Endodermal cell (in vitro differentiated cells): ENCODE data around the gene IMMP2L. TPM values are rescaled to one million over a fixed set of nuclear protein-coding genes. Genes with fewer than 3 reads are reported as not detected.

ENCODE experiments used
- DNase-seq: peaks from one replicate; pipeline ENCODE4 v3.0.0-alpha.2; 2017
- H3K27ac ChIP-seq: 2 replicates; pipeline ENCODE4 v1.5.1; 2013; ENCODE audit warnings: mild to moderate bottlenecking, low read depth, low read length, moderate library complexity
- H3K27me3 ChIP-seq: 2 replicates; pipeline ENCODE4 v1.6.1; 2013; ENCODE audit warnings: mild to moderate bottlenecking, low read length, moderate library complexity; ENCODE audit not compliant: insufficient read depth, control insufficient read depth, poor library complexity, severe bottlenecking
- H3K36me3 ChIP-seq: 2 replicates; pipeline ENCODE4 v1.7.0; 2013; ENCODE audit warnings: mild to moderate bottlenecking, low read length, moderate library complexity; ENCODE audit not compliant: control insufficient read depth, insufficient read depth
- H3K4me1 ChIP-seq: one replicate; pipeline ENCODE4 v1.7.0; 2013; ENCODE audit warnings: low read length; ENCODE audit not compliant: control insufficient read depth, insufficient read depth
- H3K4me3 ChIP-seq: 2 replicates; pipeline ENCODE4 v1.5.1; 2013; ENCODE audit warnings: mild to moderate bottlenecking, low read length, moderate library complexity
- H3K9ac ChIP-seq: 2 replicates; pipeline ENCODE4 v1.6.1; 2013; ENCODE audit warnings: mild to moderate bottlenecking, low read length, moderate library complexity; ENCODE audit not compliant: poor library complexity, severe bottlenecking; ENCODE audit errors: extremely low read depth
- H3K9me3 ChIP-seq: 2 replicates; pipeline ENCODE4 v1.6.1; 2013; ENCODE audit warnings: mild to moderate bottlenecking, low read length, moderate library complexity; ENCODE audit not compliant: control insufficient read depth
- H3K27ac Mint-ChIP-seq: 2 replicates; pipeline ENCODE4 v1.8.0; 2020; ENCODE audit warnings: mixed read lengths
- H3K27me3 Mint-ChIP-seq: 2 replicates; pipeline ENCODE4 v1.8.0; 2021; ENCODE audit warnings: mild to moderate bottlenecking, mixed read lengths; ENCODE audit not compliant: insufficient read depth
- H3K36me3 Mint-ChIP-seq: 2 replicates; pipeline ENCODE4 v1.8.0; 2020; ENCODE audit warnings: low read depth, mixed read lengths
- H3K4me1 Mint-ChIP-seq: 2 replicates; pipeline ENCODE4 v1.8.0; 2020; ENCODE audit warnings: mixed read lengths
- H3K4me3 Mint-ChIP-seq: 2 replicates; pipeline ENCODE4 v1.8.0; 2020; ENCODE audit warnings: mild to moderate bottlenecking, moderate library complexity, mixed read lengths
- H3K9me3 Mint-ChIP-seq: 2 replicates; pipeline ENCODE4 v1.8.0; 2020; ENCODE audit warnings: mild to moderate bottlenecking, mixed read lengths
- CTCF ChIP-seq: fragments of 200-600 bp; sonication (generic); conservative IDR thresholded peaks from 2 replicates; pipeline ENCODE4 v1.5.0; 2021; ENCODE audit warnings: antibody characterized with exemption, mild to moderate bottlenecking
- WGBS, 2 experiments: methylation state at CpG; one replicate each; pipeline versions ENCODE4 v1.1.5 to v1.1.7; 2013; ENCODE audit warnings: missing lambda C conversion rate in 2 of 2, mixed read lengths in 1 of 2; ENCODE audit not compliant: insufficient coverage in 1 of 2, insufficient read length in 1 of 2; 5-methylcytosine and 5-hydroxymethylcytosine counted together
- total RNA-seq, 2 donors: library from RNA; stranded (reverse); fragmentation: NEBNext Ultra II Directional in 1 of 2; extraction: Animal tissue kit (Norgen Biotek cat#: 25700) in 1 of 2; gene quantifications; 2 replicates in 1 of 2; 3 replicates in 1 of 2; pipeline ENCODE4 v1.2.1, GENCODE V29; 2021

IMMP2L gene
- total RNA-seq, 2 donors from 2014 or later: 17.7 to 19.4 TPM

- Mint-ChIP-seq H3K27ac (no peak overlapping the region), H3K27me3 (no peaks in the 10 kb centered on the region), H3K9me3 (peaks cover 29% of the 10 kb centered on the region), H3K36me3 (peaks cover 11% of the 10 kb centered on the region), H3K4me1 (peaks cover 2% of the 10 kb centered on the region), H3K4me3 (no peak overlapping the region)
- 97% methylated on average over 1 of the region's 1 CpG; no CpG with 5 or more reads in 1 of the 2 experiments for WGBS, 2 experiments
- H3K27me3 ChIP-seq: no peaks in the 10 kb centered on the region
- TF ChIP-seq CTCF: no peak
- H3K36me3 ChIP-seq: no peaks in the 10 kb centered on the region
- H3K9ac ChIP-seq: no peak overlapping the region
- no peaks in the 10 kb centered on the region for H3K4me1 ChIP-seq
- H3K4me3 ChIP-seq: no peak overlapping the region
- DNase-seq: no peak
- H3K27ac ChIP-seq: no peak overlapping the region
- peaks cover 16% of the 10 kb centered on the region for H3K9me3 ChIP-seq
Measured at GRCh38 chr7:111436608-111437007, 125.7 kb downstream of the IMMP2L start.

GRCh38 chr7:111433426-111433825 is 128.9 kb downstream of the IMMP2L start:
- Mint-ChIP-seq H3K4me3 (no peak overlapping the region), H3K27ac (no peak overlapping the region), H3K27me3 (no peaks in the 10 kb centered on the region), H3K36me3 (peaks cover 11% of the 10 kb centered on the region), H3K9me3 (peaks cover 29% of the 10 kb centered on the region), H3K4me1 (peaks cover 2% of the 10 kb centered on the region)
- H3K27me3 ChIP-seq: no peaks in the 10 kb centered on the region
- no peak for DNase-seq
- no peak overlapping the region for H3K9ac ChIP-seq
- peaks cover 16% of the 10 kb centered on the region for H3K9me3 ChIP-seq
- H3K36me3 ChIP-seq: no peaks in the 10 kb centered on the region
- H3K4me1 ChIP-seq: no peaks in the 10 kb centered on the region
- TF ChIP-seq CTCF: no peak
- WGBS, 2 experiments: 100% methylated on average over 1 of the region's 2 CpGs; no CpG with 5 or more reads in 1 of the 2 experiments
- H3K27ac ChIP-seq: no peak overlapping the region
- H3K4me3 ChIP-seq: no peak overlapping the region

- no peaks in the 10 kb centered on the region for H3K27me3 ChIP-seq
- peaks cover 11% of the 10 kb centered on the region for H3K36me3 Mint-ChIP-seq
Measured at GRCh38 chr7:111429781-111430180, 132.5 kb downstream of the IMMP2L start.

More at GRCh38 chr7:111429781-111430180, 132.5 kb downstream of the IMMP2L start:
- peaks cover 21% of the 10 kb centered on the region for H3K9me3 Mint-ChIP-seq
- Histone ChIP-seq H3K36me3 (no peaks in the 10 kb centered on the region), H3K4me3 (no peak overlapping the region), H3K9me3 (peaks cover 16% of the 10 kb centered on the region), H3K9ac (no peak overlapping the region), H3K4me1 (no peaks in the 10 kb centered on the region), H3K27ac (no peak overlapping the region)
- no peak for TF ChIP-seq CTCF
- no peak for DNase-seq
- H3K4me1 Mint-ChIP-seq: peaks cover 2% of the 10 kb centered on the region
- H3K27ac Mint-ChIP-seq: no peak overlapping the region
- H3K4me3 Mint-ChIP-seq: no peak overlapping the region
- H3K27me3 Mint-ChIP-seq: no peaks in the 10 kb centered on the region
